Testis (tissue), 2 donors: ENCODE data around the gene LAMTOR4.

Experiments
- POLR2A ChIP-seq: fragments of 450-650 bp; IDR thresholded peaks from one replicate; pipeline ENCODE4 v1.6.1; 2017; ENCODE audit warnings: antibody characterized with exemption, mild to moderate bottlenecking, moderate library complexity
- TF ChIP-seq, protein P1 (sequence below), 3 experiments: fragments of 450-650 bp in 2 of 3; fragments of 200-600 bp in 1 of 3; sonication (generic) in 1 of 3; IDR thresholded peaks; one replicate each; pipeline ENCODE4 v1.5.1; 2016 to 2019; ENCODE audit warnings: antibody characterized with exemption in 3 of 3, mild to moderate bottlenecking in 2 of 3, moderate library complexity in 1 of 3

DNA sequence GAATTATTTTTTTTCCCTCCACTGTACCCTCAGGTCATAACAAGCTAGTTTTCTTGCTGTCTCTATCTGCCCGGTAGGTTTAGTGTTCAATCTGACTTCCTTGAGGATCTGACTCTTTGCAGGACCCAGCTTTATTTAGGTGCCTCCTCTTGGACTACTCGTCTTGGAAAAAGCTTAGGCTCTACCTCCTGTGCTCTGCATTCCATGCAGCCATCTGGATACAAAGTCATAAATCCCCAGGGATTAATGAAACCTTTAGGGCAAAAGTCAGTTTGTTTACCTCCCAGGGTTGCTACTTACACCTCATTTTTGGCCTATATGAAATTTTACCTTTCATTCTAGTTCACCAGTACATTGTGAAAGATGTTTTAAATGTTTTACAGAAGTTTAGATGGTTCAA is 37.0 kb downstream of the LAMTOR4 start:
- TF ChIP-seq, protein P1, sequence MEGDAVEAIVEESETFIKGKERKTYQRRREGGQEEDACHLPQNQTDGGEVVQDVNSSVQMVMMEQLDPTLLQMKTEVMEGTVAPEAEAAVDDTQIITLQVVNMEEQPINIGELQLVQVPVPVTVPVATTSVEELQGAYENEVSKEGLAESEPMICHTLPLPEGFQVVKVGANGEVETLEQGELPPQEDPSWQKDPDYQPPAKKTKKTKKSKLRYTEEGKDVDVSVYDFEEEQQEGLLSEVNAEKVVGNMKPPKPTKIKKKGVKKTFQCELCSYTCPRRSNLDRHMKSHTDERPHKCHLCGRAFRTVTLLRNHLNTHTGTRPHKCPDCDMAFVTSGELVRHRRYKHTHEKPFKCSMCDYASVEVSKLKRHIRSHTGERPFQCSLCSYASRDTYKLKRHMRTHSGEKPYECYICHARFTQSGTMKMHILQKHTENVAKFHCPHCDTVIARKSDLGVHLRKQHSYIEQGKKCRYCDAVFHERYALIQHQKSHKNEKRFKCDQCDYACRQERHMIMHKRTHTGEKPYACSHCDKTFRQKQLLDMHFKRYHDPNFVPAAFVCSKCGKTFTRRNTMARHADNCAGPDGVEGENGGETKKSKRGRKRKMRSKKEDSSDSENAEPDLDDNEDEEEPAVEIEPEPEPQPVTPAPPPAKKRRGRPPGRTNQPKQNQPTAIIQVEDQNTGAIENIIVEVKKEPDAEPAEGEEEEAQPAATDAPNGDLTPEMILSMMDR (IDR thresholded peaks at IDR 0.05) = no peak
- TF ChIP-seq POLR2A = no peak
